KMS-11 (cell line): Measurements from ENCODE around the gene TAPBP.

ENCODE experiments used
- H2AFZ ChIP-seq: fragments of 200-600 bp; sonication (generic); 2 replicates; pipeline ENCODE4 v1.6.1; 2016; ENCODE audit warnings: antibody characterized with exemption, mixed run types, low read depth
- H3K27ac ChIP-seq: fragments of 200-600 bp; sonication (generic); 2 replicates; pipeline ENCODE4 v1.6.1; 2016; ENCODE audit warnings: mild to moderate bottlenecking, mixed run types
- H3K27me3 ChIP-seq: fragments of 200-600 bp; sonication (generic); 2 replicates; pipeline ENCODE4 v1.6.1; 2017; ENCODE audit warnings: mild to moderate bottlenecking, low read depth, mixed run types, moderate library complexity; ENCODE audit not compliant: insufficient read depth
- H3K36me3 ChIP-seq: fragments of 200-600 bp; sonication (generic); 2 replicates; pipeline ENCODE4 v1.6.1; 2017; ENCODE audit warnings: mild to moderate bottlenecking, mixed run types; ENCODE audit not compliant: insufficient read depth
- H3K4me1 ChIP-seq: fragments of 200-600 bp; sonication (generic); 2 replicates; pipeline ENCODE4 v1.6.1; 2016; ENCODE audit warnings: mild to moderate bottlenecking, low read depth, mixed run types; ENCODE audit not compliant: poor library complexity, severe bottlenecking
- H3K4me2 ChIP-seq: fragments of 200-600 bp; sonication (generic); 2 replicates; pipeline ENCODE4 v1.7.0; 2016; ENCODE audit warnings: mild to moderate bottlenecking, mixed run types
- H3K4me3 ChIP-seq: fragments of 200-600 bp; sonication (generic); IDR thresholded peaks from 2 replicates; pipeline ENCODE4 v1.6.1; 2017; ENCODE audit warnings: low read depth, low read length, mixed read lengths; ENCODE audit not compliant: insufficient read depth
- H3K79me2 ChIP-seq: fragments of 200-600 bp; sonication (generic); 2 replicates; pipeline ENCODE4 v1.6.1; 2016; ENCODE audit warnings: low read depth, mixed run types; ENCODE audit not compliant: insufficient read depth
- H3K9ac ChIP-seq: fragments of 200-600 bp; sonication (generic); 2 replicates; pipeline ENCODE4 v1.6.1; 2016; ENCODE audit warnings: mild to moderate bottlenecking, mixed run types
- H4K20me1 ChIP-seq: fragments of 200-600 bp; sonication (generic); 2 replicates; pipeline ENCODE4 v1.6.1; 2016; ENCODE audit warnings: mild to moderate bottlenecking, mixed run types; ENCODE audit not compliant: insufficient read depth
- CTCF ChIP-seq: fragments of 200-600 bp; sonication (generic); conservative IDR thresholded peaks from 2 replicates; pipeline ENCODE4 v1.6.1; 2017; ENCODE audit warnings: low read depth, mild to moderate bottlenecking, antibody characterized with exemption, low read length, moderate library complexity, mixed read lengths

TAPBP gene

DNA sequence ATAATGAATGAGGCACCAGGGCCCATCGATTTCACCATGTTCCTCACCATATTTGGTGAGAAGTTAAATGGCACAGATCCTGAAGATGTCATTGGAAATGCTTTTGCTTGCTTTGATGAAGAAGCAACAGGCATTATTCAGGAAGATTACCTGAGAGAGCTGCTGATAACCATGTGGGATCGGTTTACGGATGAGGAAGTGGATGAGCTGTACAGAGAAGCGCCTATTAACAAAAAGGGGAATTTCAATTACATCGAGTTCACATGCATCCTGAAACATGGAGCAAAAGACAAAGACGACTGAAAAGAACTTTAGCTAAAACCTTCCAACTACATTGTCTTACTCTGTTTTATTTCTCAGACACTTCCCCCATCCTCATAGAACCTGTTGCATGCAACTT, 25.3 kb upstream of the TAPBP start:
- no peak overlapping the region for H2AFZ ChIP-seq
- H3K79me2 ChIP-seq: no peaks in the 10 kb centered on the region
- no peak overlapping the region for H3K9ac ChIP-seq
- H3K4me1 ChIP-seq: peaks cover 11% of the 10 kb centered on the region
- TF ChIP-seq CTCF: no peak
- peaks cover 3% of the 10 kb centered on the region; the same call in 1 of the 2 replicates for H3K27me3 ChIP-seq
- no peak overlapping the region for H3K4me2 ChIP-seq
- no peak overlapping the region for H3K27ac ChIP-seq
- no peaks in the 10 kb centered on the region for H3K36me3 ChIP-seq
- H4K20me1 ChIP-seq: no peaks in the 10 kb centered on the region
- H3K4me3 ChIP-seq: no peak overlapping the region

DNA sequence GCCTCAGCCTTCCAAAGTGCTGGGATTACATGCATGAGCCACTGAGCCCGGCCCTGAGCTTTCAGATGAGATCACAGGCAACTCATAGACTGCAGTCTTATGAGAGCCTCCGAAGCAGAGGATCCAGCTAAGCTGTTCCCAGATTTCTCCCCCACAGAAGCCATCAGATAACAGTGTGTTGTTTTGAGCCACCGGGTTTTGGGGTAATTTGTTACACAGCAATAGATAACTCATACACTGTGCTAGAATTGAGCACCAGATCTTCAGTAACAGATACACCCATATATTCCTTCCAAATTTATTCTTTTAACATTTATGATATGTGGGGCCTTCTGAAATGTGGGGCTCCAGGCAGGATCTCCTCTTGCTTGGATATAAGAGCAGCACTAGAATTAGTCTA, 22.6 kb upstream of the TAPBP start:
- H3K4me1 ChIP-seq: peaks cover 4% of the 10 kb centered on the region
- no peak overlapping the region for H3K4me2 ChIP-seq
- no peak overlapping the region for H3K27ac ChIP-seq
- no peaks in the 10 kb centered on the region for H4K20me1 ChIP-seq
- H3K36me3 ChIP-seq: no peaks in the 10 kb centered on the region
- no peak for TF ChIP-seq CTCF
- H3K9ac ChIP-seq: no peak overlapping the region
- H3K4me3 ChIP-seq: no peak overlapping the region
- H2AFZ ChIP-seq: no peak overlapping the region
- no peaks in the 10 kb centered on the region for H3K79me2 ChIP-seq
- no peaks in the 10 kb centered on the region; the same call in 1 of the 2 replicates for H3K27me3 ChIP-seq

DNA sequence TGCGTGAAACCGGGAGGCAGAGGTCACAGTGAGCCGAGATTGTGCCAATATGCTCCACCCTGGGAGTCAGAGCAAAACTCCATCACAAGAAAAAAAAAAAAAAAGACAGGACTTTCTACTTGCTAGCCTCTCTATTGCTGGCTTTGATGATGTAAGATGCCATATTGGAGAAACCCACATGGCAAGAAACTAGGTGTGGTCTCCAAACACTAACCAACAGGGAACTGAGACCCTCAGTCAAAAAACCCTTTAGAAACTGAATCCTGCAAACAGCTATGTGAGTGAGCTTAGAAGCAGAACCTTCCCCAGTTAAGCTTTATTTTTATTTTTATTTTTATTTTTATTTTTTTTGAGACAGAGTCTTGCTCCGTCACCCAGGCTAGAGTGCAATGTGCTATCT, 22.0 kb upstream of the TAPBP start:
- Histone ChIP-seq H3K9ac (no peak overlapping the region), H3K36me3 (no peaks in the 10 kb centered on the region), H3K4me1 (peaks cover 4% of the 10 kb centered on the region), H3K79me2 (no peaks in the 10 kb centered on the region), H4K20me1 (no peaks in the 10 kb centered on the region), H3K4me2 (no peak overlapping the region), H3K4me3 (no peak overlapping the region), H3K27ac (no peak overlapping the region), H2AFZ (no peak overlapping the region), H3K27me3 (no peaks in the 10 kb centered on the region; the same call in 1 of the 2 replicates)
- TF ChIP-seq CTCF: no peak

DNA sequence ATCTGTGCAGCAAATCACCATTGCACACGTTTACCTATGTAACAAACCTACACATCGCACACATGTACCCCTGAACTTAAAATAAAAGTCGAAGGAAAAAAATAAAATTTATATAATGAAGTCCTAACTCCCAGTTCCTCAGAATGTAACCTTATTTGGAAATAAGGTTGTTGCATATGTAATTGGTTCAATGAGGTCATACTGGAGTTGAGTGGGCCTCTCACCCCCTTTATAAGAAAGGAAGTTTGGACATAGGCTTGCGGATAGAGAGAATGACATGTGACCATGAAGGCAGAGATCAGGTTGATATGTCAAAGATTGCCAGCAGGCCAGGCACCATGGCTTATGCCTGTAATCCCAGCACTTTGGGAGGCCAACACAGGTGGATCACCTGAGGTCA, 19.8 kb upstream of the TAPBP start:
- H3K36me3 ChIP-seq: no peaks in the 10 kb centered on the region
- H2AFZ ChIP-seq: no peak overlapping the region
- H3K27me3 ChIP-seq: no peaks in the 10 kb centered on the region; the same call in 1 of the 2 replicates
- H3K79me2 ChIP-seq: no peaks in the 10 kb centered on the region
- no peak overlapping the region for H3K4me2 ChIP-seq
- no peak overlapping the region for H3K4me3 ChIP-seq
- H3K27ac ChIP-seq: no peak overlapping the region
- no peak overlapping the region for H3K9ac ChIP-seq
- no peaks in the 10 kb centered on the region for H3K4me1 ChIP-seq
- no peak for TF ChIP-seq CTCF
- H4K20me1 ChIP-seq: no peaks in the 10 kb centered on the region
